ENCODE data around the gene CCDC187.
"Not testable (repeated sequence)": the region's sequence is repeated elsewhere in the genome, so short reads cannot be mapped to it uniquely, and the experiment has no call there.

Gene CCDC187

DNA sequence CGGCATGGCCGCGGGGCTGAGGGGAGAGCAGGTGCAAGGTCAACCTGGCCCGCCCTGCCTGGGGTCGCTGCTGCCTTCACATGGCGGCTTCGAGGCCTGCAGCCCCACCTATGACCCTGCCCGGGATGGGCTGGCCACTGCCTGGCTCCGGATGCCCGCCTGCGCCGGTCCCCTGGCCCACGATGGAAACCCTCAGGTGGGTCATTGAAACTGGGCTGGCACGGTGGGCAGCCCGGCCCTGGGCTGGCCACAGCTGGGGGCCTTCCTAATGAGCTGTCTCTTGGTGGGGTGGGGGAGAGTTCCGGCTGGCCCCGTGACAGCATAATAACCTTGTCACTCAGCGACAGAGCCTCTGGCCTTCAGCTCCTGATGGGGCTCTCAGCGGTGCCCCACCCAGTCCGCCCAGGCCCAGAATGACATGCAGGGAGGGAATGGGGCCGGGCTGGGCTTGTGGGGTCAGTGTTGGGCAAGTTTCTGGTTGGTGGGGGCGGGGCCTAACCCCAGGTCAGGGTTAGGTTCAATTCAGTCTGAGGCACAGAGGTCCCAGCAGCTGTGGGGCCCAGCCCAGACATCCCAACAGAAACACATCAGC, at the start of gene CCDC187:
Gene CCDC187, minus strand, starts transcription at position 270 of the 592 bp plus-strand sequence. Its CDS starts 264 bp downstream, at position 6.
- no peaks in the 10 kb centered on the region for H3K27me3 ChIP-seq (ENCODE audit: insufficient read depth, low read length)
- no peaks in the 10 kb centered on the region for H3K4me1 ChIP-seq (ENCODE audit: insufficient read depth, low read length)
- H3K27ac ChIP-seq (ENCODE audit: low read length) = no peak within 1 kb of the TSS
- H3K36me3 ChIP-seq (ENCODE audit: insufficient read depth, low read depth, low read length) = no peaks in the 10 kb centered on the region
- no peak within 1 kb of the TSS for H3K9ac ChIP-seq (ENCODE audit: low read depth, low read length)
- H3K4me3 ChIP-seq (ENCODE audit: low read length) = no peak within 1 kb of the TSS
- H3K9me3 ChIP-seq (ENCODE audit: insufficient read depth, low read depth, low read length) = no peaks in the 10 kb centered on the region

- no peak overlapping the region for H3K4me3 ChIP-seq (ENCODE audit: low read length)
- H3K9ac ChIP-seq (ENCODE audit: low read depth, low read length) = no peak overlapping the region
- no peaks in the 10 kb centered on the region for H3K27me3 ChIP-seq (ENCODE audit: insufficient read depth, low read length)
- no peaks in the 10 kb centered on the region for H3K36me3 ChIP-seq (ENCODE audit: insufficient read depth, low read depth, low read length)
- no peaks in the 10 kb centered on the region for H3K9me3 ChIP-seq (ENCODE audit: insufficient read depth, low read depth, low read length)
- no peak overlapping the region for H3K27ac ChIP-seq (ENCODE audit: low read length)
- no peaks in the 10 kb centered on the region for H3K4me1 ChIP-seq (ENCODE audit: insufficient read depth, low read length)
Observed at GRCh38 chr9:136353088-136353487, 49.2 kb upstream of the CCDC187 start.

- H3K4me3 ChIP-seq (ENCODE audit: low read length) = no peak overlapping the region
- no peak overlapping the region for H3K9ac ChIP-seq (ENCODE audit: low read depth, low read length)
- H3K9me3 ChIP-seq (ENCODE audit: insufficient read depth, low read depth, low read length) = no peaks in the 10 kb centered on the region
- no peaks in the 10 kb centered on the region for H3K27me3 ChIP-seq (ENCODE audit: insufficient read depth, low read length)
- H3K4me1 ChIP-seq (ENCODE audit: insufficient read depth, low read length) = no peaks in the 10 kb centered on the region
- H3K27ac ChIP-seq (ENCODE audit: low read length) = no peak overlapping the region
- no peaks in the 10 kb centered on the region for H3K36me3 ChIP-seq (ENCODE audit: insufficient read depth, low read depth, low read length)
Observed at GRCh38 chr9:136352682-136353081, 48.8 kb upstream of the CCDC187 start.

DNA sequence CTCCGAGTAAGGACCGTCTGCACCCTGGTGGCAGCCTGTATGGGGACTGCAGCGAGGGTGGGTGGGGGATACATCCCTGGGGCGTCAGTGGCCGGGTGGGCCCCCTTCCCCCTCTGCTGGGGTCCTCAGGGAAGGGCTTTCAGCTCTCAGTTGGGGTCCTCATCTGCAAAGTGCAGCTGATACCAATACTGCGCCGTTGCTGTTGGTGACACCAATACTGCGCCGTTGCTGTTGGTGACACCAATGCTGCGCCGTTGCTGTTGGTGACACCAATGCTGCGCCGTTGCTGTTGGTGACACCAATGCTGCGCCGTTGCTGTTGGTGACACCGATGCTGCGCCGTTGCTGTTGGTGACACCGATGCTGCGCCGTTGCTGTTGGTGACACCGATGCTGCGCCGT, 48.0 kb upstream of the CCDC187 start:
- not testable (repeated sequence) for H3K9me3 ChIP-seq (ENCODE audit: insufficient read depth, low read depth, low read length); H3K36me3 ChIP-seq (ENCODE audit: insufficient read depth, low read depth, low read length); H3K4me1 ChIP-seq (ENCODE audit: insufficient read depth, low read length); H3K9ac ChIP-seq (ENCODE audit: low read depth, low read length); H3K27ac ChIP-seq (ENCODE audit: low read length); H3K27me3 ChIP-seq (ENCODE audit: insufficient read depth, low read length); H3K4me3 ChIP-seq (ENCODE audit: low read length)

- Histone ChIP-seq H3K36me3 (ENCODE audit: insufficient read depth, low read depth, low read length) (no peaks in the 10 kb centered on the region), H3K4me3 (ENCODE audit: low read length) (no peak overlapping the region), H3K27ac (ENCODE audit: low read length) (no peak overlapping the region), H3K4me1 (ENCODE audit: insufficient read depth, low read length) (no peaks in the 10 kb centered on the region), H3K9me3 (ENCODE audit: insufficient read depth, low read depth, low read length) (no peaks in the 10 kb centered on the region), H3K9ac (ENCODE audit: low read depth, low read length) (no peak overlapping the region), H3K27me3 (ENCODE audit: insufficient read depth, low read length) (no peaks in the 10 kb centered on the region)
Observed at GRCh38 chr9:136351252-136351800, 47.4 kb upstream of the CCDC187 start.

- H3K9me3 ChIP-seq (ENCODE audit: insufficient read depth, low read depth, low read length) = no peaks in the 10 kb centered on the region
- H3K27ac ChIP-seq (ENCODE audit: low read length) = no peak overlapping the region
- H3K9ac ChIP-seq (ENCODE audit: low read depth, low read length) = no peak overlapping the region
- no peaks in the 10 kb centered on the region for H3K27me3 ChIP-seq (ENCODE audit: insufficient read depth, low read length)
- no peaks in the 10 kb centered on the region for H3K36me3 ChIP-seq (ENCODE audit: insufficient read depth, low read depth, low read length)
- H3K4me1 ChIP-seq (ENCODE audit: insufficient read depth, low read length) = no peaks in the 10 kb centered on the region
- no peak overlapping the region for H3K4me3 ChIP-seq (ENCODE audit: low read length)
Observed at GRCh38 chr9:136349546-136349945, 45.7 kb upstream of the CCDC187 start.

DNA sequence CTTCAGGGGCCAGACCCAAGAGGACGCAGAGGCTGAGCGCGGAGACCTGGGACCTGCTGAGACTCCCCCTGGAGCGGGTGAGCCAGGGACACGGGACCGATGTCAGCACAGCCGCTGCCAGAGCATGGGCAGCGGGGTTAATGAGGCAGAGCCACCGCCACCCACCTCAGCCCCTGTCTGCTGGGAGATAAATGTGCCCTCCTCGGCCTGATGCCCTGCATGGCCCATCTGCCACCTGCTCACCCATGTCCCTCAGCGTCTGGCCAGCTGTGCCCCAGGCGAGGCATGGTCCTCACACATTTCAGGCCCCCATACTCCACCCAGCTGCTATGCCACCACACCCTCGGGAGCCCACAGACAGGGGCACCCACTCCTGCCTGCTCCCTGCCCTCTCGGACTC, 44.8 kb upstream of the CCDC187 start:
- H3K27me3 ChIP-seq (ENCODE audit: insufficient read depth, low read length) = no peaks in the 10 kb centered on the region
- H3K27ac ChIP-seq (ENCODE audit: low read length) = no peak overlapping the region
- H3K9me3 ChIP-seq (ENCODE audit: insufficient read depth, low read depth, low read length) = no peaks in the 10 kb centered on the region
- H3K9ac ChIP-seq (ENCODE audit: low read depth, low read length) = no peak overlapping the region
- H3K4me1 ChIP-seq (ENCODE audit: insufficient read depth, low read length) = no peaks in the 10 kb centered on the region
- no peak overlapping the region for H3K4me3 ChIP-seq (ENCODE audit: low read length)
- H3K36me3 ChIP-seq (ENCODE audit: insufficient read depth, low read depth, low read length) = no peaks in the 10 kb centered on the region

DNA sequence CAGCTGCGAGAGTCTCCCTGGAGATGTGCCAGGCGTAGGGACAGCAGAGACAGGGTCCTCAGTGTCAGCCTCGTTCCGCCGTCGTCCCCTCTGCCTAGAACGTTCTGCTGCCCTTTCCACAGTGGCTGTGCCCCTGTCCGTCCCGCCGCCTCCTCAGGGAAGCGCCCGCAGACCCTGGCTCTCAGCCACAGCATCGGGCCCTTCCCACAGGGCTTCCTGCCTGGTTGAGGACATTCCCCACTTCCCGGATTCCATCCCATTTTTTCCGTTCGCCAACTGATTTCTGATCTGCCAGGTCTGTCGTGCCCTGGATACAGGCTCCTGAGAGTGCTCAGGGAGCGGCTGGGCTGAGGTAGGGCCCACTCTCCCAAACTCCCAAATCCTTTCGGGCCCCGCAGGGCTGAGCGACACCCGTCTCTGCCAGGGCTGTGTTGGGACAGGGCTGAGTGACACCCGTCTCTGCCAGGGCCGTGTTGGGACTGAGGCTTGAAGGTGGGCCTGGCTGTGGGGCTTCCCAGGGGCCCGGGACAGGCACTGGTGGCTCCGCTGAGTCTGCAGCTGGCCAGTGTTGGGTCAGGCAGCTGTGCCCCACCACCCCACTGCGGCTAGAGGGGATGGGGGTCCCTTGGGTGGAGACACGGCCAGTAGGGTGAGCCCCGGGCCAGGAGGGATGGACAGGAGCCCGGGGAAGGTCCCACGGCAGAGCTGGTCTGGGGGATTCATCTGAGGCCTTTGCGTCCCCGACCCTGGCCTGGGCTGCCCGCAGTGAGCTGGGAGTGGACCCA, 43.8 kb upstream of the CCDC187 start:
- Histone ChIP-seq H3K9me3 (ENCODE audit: insufficient read depth, low read depth, low read length) (no peaks in the 10 kb centered on the region), H3K27me3 (ENCODE audit: insufficient read depth, low read length) (no peaks in the 10 kb centered on the region), H3K27ac (ENCODE audit: low read length) (no peak overlapping the region), H3K9ac (ENCODE audit: low read depth, low read length) (no peak overlapping the region), H3K4me1 (ENCODE audit: insufficient read depth, low read length) (no peaks in the 10 kb centered on the region), H3K4me3 (ENCODE audit: low read length) (no peak overlapping the region), H3K36me3 (ENCODE audit: insufficient read depth, low read depth, low read length) (no peaks in the 10 kb centered on the region)

- Histone ChIP-seq H3K4me3 (ENCODE audit: low read length) (no peak overlapping the region), H3K36me3 (ENCODE audit: insufficient read depth, low read depth, low read length) (no peaks in the 10 kb centered on the region), H3K9me3 (ENCODE audit: insufficient read depth, low read depth, low read length) (no peaks in the 10 kb centered on the region), H3K4me1 (ENCODE audit: insufficient read depth, low read length) (no peaks in the 10 kb centered on the region), H3K27ac (ENCODE audit: low read length) (no peak overlapping the region), H3K27me3 (ENCODE audit: insufficient read depth, low read length) (no peaks in the 10 kb centered on the region), H3K9ac (ENCODE audit: low read depth, low read length) (no peak overlapping the region)
Observed at GRCh38 chr9:136346927-136347465, 43.1 kb upstream of the CCDC187 start.

DNA sequence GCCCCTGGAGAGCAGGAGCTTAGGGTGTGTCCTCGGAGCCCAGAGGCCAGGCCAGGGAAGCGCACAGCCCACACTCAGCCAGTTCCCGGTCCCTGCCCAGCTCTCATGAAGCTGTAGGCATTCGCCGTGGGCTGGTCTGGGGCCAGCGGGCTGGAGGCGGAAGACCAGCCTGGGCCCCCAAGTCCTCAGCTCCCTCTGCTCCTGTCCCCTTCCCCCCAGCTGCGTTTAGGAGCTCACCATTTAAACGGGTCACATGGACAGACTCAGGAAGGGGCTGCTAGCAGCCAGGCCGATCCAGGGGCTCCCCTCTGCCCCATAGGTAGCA, 42.2 kb upstream of the CCDC187 start:
- H3K4me1 ChIP-seq (ENCODE audit: insufficient read depth, low read length) = no peaks in the 10 kb centered on the region
- H3K9ac ChIP-seq (ENCODE audit: low read depth, low read length) = no peak overlapping the region
- no peaks in the 10 kb centered on the region for H3K36me3 ChIP-seq (ENCODE audit: insufficient read depth, low read depth, low read length)
- no peak overlapping the region for H3K4me3 ChIP-seq (ENCODE audit: low read length)
- no peaks in the 10 kb centered on the region for H3K27me3 ChIP-seq (ENCODE audit: insufficient read depth, low read length)
- H3K27ac ChIP-seq (ENCODE audit: low read length) = no peak overlapping the region
- H3K9me3 ChIP-seq (ENCODE audit: insufficient read depth, low read depth, low read length) = no peaks in the 10 kb centered on the region

GRCh38 chr9:136345281-136346156, 41.6 kb upstream of the CCDC187 start:
- Histone ChIP-seq H3K9me3 (ENCODE audit: insufficient read depth, low read depth, low read length) (no peaks in the 10 kb centered on the region), H3K9ac (ENCODE audit: low read depth, low read length) (no peak overlapping the region), H3K27me3 (ENCODE audit: insufficient read depth, low read length) (no peaks in the 10 kb centered on the region), H3K4me3 (ENCODE audit: low read length) (no peak overlapping the region), H3K36me3 (ENCODE audit: insufficient read depth, low read depth, low read length) (no peaks in the 10 kb centered on the region), H3K4me1 (ENCODE audit: insufficient read depth, low read length) (no peaks in the 10 kb centered on the region), H3K27ac (ENCODE audit: low read length) (no peak overlapping the region)

Measured in iPS-20b (cell line).